ENCODE data around the gene VIL1.

DNA sequence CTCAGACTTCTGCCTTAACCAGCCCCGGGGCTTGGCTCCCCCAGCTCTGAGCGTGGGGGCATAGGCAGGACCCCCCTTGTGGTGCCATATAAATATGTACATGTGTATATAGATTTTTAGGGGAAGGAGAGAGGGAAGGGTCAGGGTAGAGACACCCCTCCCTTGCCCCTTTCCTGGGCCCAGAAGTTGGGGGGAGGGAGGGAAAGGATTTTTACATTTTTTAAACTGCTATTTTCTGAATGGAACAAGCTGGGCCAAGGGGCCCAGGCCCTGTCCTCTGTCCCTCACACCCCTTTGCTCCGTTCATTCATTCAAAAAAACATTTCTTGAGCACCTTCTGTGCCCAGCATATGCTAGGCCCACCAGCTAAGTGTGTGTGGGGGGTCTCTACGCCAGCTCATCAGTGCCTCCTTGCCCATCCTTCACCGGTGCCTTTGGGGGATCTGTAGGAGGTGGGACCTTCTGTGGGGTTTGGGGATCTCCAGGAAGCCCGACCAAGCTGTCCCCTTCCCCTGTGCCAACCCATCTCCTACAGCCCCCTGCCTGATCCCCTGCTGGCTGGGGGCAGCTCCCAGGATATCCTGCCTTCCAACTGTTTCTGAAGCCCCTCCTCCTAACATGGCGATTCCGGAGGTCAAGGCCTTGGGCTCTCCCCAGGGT lies 13.7 kb upstream of the VIL1 start:
- no peak for TF ChIP-seq ZNF431 (CRISPR knock-in tag; IDR thresholded peaks at IDR 0.05; ENCODE audit: borderline replicate concordance, low read depth)
- no peak for TF ChIP-seq TSC22D2 (CRISPR knock-in tag; IDR thresholded peaks at IDR 0.05; ENCODE audit: borderline replicate concordance)
- no peak for TF ChIP-seq ZNF7 (CRISPR knock-in tag; IDR thresholded peaks at IDR 0.05)
- TF ChIP-seq ZNF501 (CRISPR knock-in tag; IDR thresholded peaks at IDR 0.05) = peak; percentile 78; the same call in 1 of the 2 replicates
- TF ChIP-seq GTF2F1 (IDR thresholded peaks at IDR 0.05; ENCODE audit: low read length) = no peak
- TF ChIP-seq EP300 (IDR thresholded peaks at IDR 0.05; ENCODE audit: low read depth in 2 of 2, low read length in 2 of 2) = no peak
- TF ChIP-seq EP300 (CRISPR knock-in tag; IDR thresholded peaks at IDR 0.05; ENCODE audit: borderline replicate concordance) = no peak
- no peak for TF ChIP-seq MAZ (IDR thresholded peaks at IDR 0.05; ENCODE audit: borderline replicate concordance, low read depth, low read length)
- TF ChIP-seq MAZ (CRISPR knock-in tag; IDR thresholded peaks at IDR 0.05; ENCODE audit: low read depth) = no peak
- no peak for TF ChIP-seq MAFF (IDR thresholded peaks at IDR 0.05; ENCODE audit: low read depth, low read length)
- TF ChIP-seq, protein P1, sequence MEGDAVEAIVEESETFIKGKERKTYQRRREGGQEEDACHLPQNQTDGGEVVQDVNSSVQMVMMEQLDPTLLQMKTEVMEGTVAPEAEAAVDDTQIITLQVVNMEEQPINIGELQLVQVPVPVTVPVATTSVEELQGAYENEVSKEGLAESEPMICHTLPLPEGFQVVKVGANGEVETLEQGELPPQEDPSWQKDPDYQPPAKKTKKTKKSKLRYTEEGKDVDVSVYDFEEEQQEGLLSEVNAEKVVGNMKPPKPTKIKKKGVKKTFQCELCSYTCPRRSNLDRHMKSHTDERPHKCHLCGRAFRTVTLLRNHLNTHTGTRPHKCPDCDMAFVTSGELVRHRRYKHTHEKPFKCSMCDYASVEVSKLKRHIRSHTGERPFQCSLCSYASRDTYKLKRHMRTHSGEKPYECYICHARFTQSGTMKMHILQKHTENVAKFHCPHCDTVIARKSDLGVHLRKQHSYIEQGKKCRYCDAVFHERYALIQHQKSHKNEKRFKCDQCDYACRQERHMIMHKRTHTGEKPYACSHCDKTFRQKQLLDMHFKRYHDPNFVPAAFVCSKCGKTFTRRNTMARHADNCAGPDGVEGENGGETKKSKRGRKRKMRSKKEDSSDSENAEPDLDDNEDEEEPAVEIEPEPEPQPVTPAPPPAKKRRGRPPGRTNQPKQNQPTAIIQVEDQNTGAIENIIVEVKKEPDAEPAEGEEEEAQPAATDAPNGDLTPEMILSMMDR (CRISPR knock-in tag; IDR thresholded peaks at IDR 0.05) = no peak; the same call in 1 of the 2 replicates
- no peak for TF ChIP-seq POLR2A (IDR thresholded peaks at IDR 0.05; ENCODE audit: insufficient read depth in 1 of 2, low read depth in 2 of 2, low read length in 2 of 2)
- no peak for TF ChIP-seq JUN (CRISPR knock-in tag; IDR thresholded peaks at IDR 0.05)

Measured in HepG2 (cell line).